HG02943 (cell line): Measurements from ENCODE around the gene DLG1.
"Not testable (repeated sequence)": the region's sequence is repeated elsewhere in the genome, so short reads cannot be mapped to it uniquely, and the experiment has no call there.

Experiments
- ATAC-seq: cut with Tn5 transposase; IDR thresholded peaks from one replicate; pipeline ENCODE4 v1.9.1; 2021; ENCODE audit warnings: mild to moderate bottlenecking, low read depth, moderate library complexity; ENCODE audit not compliant: unreplicated experiment

Gene DLG1

GRCh38 chr3:197132916-197133530 is 165.4 kb downstream of the DLG1 start:
- ATAC-seq: no peak

GRCh38 chr3:197125636-197126035 is 172.8 kb downstream of the DLG1 start:
- no peak for ATAC-seq

- ATAC-seq: no peak
These were observed 173.7 kb downstream of the DLG1 start for GRCh38 chr3:197124713-197125112.

DNA sequence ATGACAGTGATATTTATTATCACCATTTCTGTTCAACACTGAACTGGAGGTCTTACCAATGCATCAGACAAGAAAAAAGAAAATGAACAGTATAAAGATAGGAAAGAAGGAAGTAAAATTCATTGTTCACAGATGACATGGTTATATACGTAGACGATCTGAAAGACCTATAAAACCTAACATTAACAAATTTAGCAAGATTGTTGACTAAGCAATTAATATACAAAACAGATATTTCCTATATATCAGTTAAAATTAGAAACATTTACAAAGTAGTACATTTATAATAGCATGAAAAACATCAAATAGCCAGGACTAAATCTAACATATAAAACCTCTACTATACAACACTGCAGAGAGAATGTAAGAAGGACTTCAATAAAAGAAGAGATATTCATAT is 176.0 kb downstream of the DLG1 start:
- ATAC-seq: no peak

- no peak for ATAC-seq
These were observed 181.3 kb downstream of the DLG1 start for GRCh38 chr3:197117114-197117513.

DNA sequence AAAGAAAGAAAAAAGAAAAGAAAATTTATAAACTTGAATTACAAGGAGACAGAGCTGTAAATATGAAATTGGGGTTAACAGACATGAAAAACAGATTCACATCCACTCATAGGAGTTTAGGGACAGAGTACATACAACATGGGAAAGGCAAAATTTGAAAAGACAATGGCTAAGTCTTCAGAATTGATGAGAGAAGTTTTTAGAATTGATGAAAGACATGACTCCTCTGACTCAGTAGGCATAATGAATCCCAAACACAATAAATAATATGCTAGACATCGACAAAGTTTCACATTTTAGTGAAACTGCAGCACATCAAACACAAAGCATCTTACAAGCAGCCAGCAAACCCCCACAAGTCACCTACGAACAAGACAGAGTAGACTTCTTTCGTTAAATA is 184.4 kb downstream of the DLG1 start:
- ATAC-seq: no peak

DNA sequence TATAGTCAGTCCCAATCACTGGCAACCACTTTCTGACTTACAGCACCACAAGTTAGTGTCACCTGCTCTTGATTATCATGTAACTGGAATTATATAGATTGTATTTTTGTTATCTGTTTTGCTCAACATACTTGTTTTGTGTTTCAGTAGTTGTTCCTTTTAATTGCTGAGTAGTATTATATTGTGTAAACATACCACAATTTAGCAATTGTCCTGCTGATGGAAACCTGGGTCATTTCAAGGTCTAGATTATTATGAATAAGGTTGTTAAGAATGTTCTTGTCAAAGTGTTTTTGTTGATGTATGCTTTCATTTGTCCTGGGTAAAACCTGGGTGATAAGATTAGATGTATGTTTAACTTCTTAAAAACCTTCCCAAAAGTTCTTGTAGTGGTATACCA is 186.7 kb downstream of the DLG1 start:
- no peak for ATAC-seq

- no peak for ATAC-seq
These were observed 192.6 kb downstream of the DLG1 start for GRCh38 chr3:197105786-197106185.

DNA sequence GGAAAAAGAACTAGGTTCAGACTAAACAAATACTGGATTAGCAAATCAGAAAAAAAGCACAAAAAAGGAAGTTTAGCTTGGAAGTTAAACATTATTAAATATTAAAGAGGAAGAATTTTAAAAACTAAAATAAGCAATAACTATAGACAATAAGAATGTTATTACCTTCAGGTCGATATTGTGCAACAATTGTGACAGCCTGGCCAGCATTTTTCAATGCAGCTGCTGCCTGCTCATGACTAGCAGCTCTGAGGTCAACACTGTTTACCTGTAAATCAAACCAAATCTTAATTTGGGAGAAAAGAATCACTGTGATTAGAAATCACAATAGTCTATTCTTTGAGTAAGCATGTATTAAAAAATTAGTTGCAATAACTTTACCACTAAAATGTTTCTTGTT is 193.7 kb downstream of the DLG1 start:
- no peak for ATAC-seq

GRCh38 chr3:197103766-197104165 is 194.6 kb downstream of the DLG1 start:
- no peak for ATAC-seq

- no peak for ATAC-seq
These were observed 204.5 kb downstream of the DLG1 start for GRCh38 chr3:197093871-197094270.

- no peak for ATAC-seq
These were observed 210.0 kb downstream of the DLG1 start for GRCh38 chr3:197088370-197088769.

DNA sequence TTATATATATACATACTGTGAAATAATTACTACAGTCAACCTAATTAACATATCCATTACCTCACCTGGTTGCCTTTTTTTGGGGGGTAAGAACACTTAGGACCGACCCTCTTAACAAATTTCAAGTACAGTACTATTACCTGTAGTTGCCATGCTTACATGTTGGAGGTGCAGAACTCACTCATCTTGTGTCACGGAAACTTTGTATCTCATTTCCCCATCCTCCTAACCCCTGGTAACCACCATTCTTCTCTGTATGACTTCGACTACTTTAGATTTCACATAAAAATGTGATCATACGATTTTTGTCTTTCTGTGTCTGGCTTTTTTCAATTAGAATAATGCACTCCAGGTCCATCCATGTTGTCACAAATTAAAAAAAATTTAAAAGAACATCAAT is 213.3 kb downstream of the DLG1 start:
- ATAC-seq: no peak

- ATAC-seq: no peak
These were observed 214.9 kb downstream of the DLG1 start for GRCh38 chr3:197083486-197083885.

DNA sequence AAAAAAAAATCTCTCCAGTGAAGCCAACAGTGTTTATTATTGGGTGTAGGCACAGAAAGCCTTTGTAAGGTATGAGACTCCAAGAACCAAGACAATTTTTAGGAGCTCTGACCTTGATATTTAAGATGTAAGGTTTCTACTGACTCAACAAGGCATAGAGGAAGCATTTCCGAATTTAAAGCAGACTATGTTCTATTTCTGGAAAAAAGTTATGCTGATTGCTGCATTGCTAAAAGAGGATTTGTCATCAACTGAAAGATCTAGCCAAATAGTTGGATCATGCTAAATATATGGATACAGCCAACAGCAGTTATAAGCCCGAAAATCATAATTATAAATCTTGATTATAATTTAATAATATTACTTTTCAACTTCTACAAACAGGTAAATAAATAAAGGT is 215.5 kb downstream of the DLG1 start:
- no peak for ATAC-seq

GRCh38 chr3:197080344-197080743 is 218.1 kb downstream of the DLG1 start:
- no peak for ATAC-seq

GRCh38 chr3:197076415-197076814 is 222.0 kb downstream of the DLG1 start:
- no peak for ATAC-seq

GRCh38 chr3:197068077-197068476 is 230.3 kb downstream of the DLG1 start:
- ATAC-seq: no peak

GRCh38 chr3:197064771-197065170 is 233.6 kb downstream of the DLG1 start:
- ATAC-seq: no peak

DNA sequence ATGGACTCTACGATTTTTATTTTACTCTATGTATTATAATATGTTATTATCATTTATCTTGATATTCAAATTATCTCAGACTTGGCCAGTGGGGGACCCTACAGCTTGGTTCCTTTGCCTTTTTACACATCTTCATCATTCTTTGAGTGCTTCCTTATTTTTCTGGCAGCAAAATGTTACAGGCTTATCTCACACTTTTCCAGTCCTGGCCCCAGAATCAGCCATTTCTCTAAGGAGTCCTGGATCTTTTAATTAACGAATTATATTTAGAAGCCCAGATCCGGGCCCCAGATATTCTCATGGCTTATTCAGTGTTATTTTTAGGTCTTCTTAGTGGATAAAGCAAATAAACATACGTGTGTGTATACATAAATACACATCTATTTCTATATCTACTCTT is 236.0 kb downstream of the DLG1 start:
- ATAC-seq: no peak

- ATAC-seq: not testable (repeated sequence)
These were observed 246.8 kb downstream of the DLG1 start for GRCh38 chr3:197051637-197052036.

DNA sequence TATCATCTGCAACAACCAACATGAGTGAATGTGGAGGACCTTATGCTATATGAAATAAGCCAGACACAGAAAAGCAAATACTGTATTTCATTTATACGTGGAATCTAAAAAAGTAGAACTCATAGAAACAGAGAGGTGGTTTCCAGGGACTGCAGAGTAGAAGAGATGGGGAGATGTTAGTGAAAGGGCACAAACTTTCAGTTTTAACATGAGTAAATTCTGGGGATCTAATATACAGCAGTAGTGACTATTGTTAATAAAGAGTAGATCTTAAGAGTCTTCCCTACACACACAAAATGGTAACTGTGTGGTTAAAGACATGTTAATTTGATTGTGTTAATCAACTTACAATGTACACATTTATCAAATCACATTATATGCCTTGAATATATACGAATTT is 247.9 kb downstream of the DLG1 start:
- no peak for ATAC-seq

DNA sequence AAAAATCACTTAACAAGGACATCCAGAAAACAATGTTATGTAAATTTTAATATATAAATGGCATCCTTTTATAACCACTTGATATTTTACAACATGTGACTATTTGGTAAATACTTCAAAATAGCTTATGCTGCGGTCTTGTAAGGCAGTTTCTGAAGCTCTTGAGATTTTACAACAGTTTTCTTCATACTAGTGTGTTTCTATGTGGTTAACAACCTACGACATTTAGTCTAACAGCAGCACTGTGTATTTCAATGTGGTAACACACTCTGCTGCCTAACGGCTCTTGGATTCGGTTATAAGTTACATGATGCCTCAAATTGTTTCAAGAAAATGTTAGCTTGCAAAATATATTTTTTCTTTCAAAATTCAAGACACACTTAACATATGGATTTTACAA is 255.9 kb downstream of the DLG1 start:
- no peak for ATAC-seq
